Tibial artery (tissue), 4 donors: ENCODE data around the gene ETV7.

Experiments used
- DNase-seq, 2 donors: peaks; one replicate each; pipeline ENCODE4 v3.0.0-alpha.2; 2019
- H3K27ac ChIP-seq, 2 donors: fragments of 200-600 bp; sonication (generic) in 1 of 2; 1 replicate in 1 of 2; 2 replicates in 1 of 2; pipeline ENCODE4 v1.5.1; 2018 to 2019; ENCODE audit warnings: mild to moderate bottlenecking in 1 of 2
- H3K27me3 ChIP-seq, 2 donors: fragments of 200-600 bp; sonication (generic) in 1 of 2; one replicate each; pipeline versions ENCODE4 v1.5.1 to v1.6.0; 2016 to 2019
- H3K36me3 ChIP-seq, 3 donors: fragments of 200-600 bp; sonication (generic) in 2 of 3; one replicate each; pipeline ENCODE4 v1.5.1; 2016 to 2019; ENCODE audit warnings: mild to moderate bottlenecking in 2 of 3
- H3K4me1 ChIP-seq, 4 donors: fragments of 200-600 bp; sonication (generic) in 2 of 4; 1 replicate in 3 of 4; 2 replicates in 1 of 4; pipeline ENCODE4 v1.5.1; 2016 to 2019
- H3K4me3 ChIP-seq, 2 donors: fragments of 200-600 bp; sonication (generic) in 1 of 2; 1 replicate in 1 of 2; 2 replicates in 1 of 2; pipeline ENCODE4 v1.5.1; 2018 to 2019; ENCODE audit warnings: mild to moderate bottlenecking in 2 of 2
- H3K9me3 ChIP-seq, 3 donors: fragments of 200-600 bp; sonication (generic) in 1 of 3; one replicate each; pipeline ENCODE4 v1.5.1; 2016 to 2019
- intact Hi-C: fragments of 100-400 bp; cut with DNase I; formaldehyde crosslinking; loops from one replicate; pipeline ENCODE4 v1.15.0; 2023; ENCODE audit warnings: low total_unique reads
- TF ChIP-seq, protein P1 (sequence below), 2 experiments: fragments of 200-600 bp in 1 of 2; fragments of 450-650 bp in 1 of 2; IDR thresholded peaks; one replicate each; pipeline ENCODE4 v1.5.1; 2017 to 2019; ENCODE audit warnings: antibody characterized with exemption in 2 of 2, mild to moderate bottlenecking in 1 of 2, moderate library complexity in 1 of 2

ETV7 gene

DNA sequence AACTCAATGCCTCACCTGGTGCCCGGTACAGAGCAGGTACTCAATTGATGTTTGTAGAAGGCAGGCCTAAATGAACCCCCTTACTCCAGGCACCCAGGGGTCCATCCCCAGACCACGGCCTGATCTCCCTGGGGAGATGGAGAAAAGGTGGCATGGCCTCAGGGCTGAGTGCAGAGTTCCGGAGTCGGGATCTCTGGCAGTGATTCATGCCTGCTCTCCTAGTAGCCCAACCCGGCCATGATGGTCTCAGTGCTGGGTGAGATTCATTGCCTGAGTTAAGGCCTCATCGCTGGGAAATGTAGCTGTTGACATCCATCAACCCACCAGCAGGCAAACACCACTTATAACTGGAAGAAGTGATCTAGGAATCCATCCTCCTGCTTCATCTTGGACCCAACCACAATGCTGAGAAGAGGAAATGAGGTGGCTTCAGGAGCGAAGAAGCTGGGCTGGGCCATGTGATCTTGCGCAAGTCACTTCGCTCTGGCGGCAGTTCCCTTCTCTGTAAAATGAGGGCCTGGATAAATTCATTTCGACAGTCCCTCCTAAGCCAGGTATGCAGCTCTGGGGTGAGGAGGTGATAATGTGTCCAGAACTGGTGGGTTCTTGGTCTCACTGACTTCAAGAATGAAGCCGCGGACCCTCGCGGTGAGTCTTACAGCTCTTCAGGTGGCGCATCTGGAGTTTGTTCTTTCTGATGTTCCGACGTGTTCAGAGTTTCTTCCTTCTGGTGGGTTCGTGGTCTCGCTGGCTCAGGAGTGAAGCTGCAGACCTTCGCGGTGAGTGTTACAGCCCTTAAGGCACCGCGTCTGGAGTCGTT lies 24.7 kb downstream of the ETV7 start:
- no peak overlapping the region for H3K27ac ChIP-seq
- DNase-seq, result no peak
- TF ChIP-seq, protein P1, sequence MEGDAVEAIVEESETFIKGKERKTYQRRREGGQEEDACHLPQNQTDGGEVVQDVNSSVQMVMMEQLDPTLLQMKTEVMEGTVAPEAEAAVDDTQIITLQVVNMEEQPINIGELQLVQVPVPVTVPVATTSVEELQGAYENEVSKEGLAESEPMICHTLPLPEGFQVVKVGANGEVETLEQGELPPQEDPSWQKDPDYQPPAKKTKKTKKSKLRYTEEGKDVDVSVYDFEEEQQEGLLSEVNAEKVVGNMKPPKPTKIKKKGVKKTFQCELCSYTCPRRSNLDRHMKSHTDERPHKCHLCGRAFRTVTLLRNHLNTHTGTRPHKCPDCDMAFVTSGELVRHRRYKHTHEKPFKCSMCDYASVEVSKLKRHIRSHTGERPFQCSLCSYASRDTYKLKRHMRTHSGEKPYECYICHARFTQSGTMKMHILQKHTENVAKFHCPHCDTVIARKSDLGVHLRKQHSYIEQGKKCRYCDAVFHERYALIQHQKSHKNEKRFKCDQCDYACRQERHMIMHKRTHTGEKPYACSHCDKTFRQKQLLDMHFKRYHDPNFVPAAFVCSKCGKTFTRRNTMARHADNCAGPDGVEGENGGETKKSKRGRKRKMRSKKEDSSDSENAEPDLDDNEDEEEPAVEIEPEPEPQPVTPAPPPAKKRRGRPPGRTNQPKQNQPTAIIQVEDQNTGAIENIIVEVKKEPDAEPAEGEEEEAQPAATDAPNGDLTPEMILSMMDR (IDR thresholded peaks at IDR 0.05), result no peak
- no peak overlapping the region for H3K4me3 ChIP-seq
- H3K27me3 ChIP-seq, result peaks cover 0 to 3% of the 10 kb centered on the region in 2 donors
- H3K9me3 ChIP-seq, result no peaks in the 10 kb centered on the region
- peaks cover 0 to 31% (median 22%) of the 10 kb centered on the region in 4 donors for H3K4me1 ChIP-seq
- intact Hi-C loops, result loop anchor here (5.0 kb wide), 1 partner anchor 60 kb away; no protein-coding TSS in a partner anchor
- no peaks in the 10 kb centered on the region for H3K36me3 ChIP-seq

DNA sequence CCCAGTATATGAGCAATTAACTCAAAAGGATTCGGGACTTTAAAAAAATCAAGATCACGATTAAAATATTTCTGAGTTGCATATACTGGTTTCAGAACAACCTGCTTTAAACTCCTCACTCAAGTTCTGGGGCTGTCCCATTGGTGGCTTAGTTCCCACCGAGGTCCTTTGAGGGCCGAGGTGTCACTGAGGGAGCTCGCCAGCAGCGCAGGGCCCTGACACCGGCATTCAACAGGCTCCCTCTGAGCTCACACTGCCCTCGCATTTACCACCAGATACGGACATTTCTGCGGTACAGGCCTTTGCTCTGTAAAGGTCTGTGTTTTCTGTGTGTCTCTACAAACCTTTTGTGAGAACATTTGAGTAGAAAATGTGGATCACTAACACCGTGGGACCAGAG lies 26.4 kb downstream of the ETV7 start:
- TF ChIP-seq, protein P1 (IDR thresholded peaks at IDR 0.05), result no peak
- Histone ChIP-seq H3K27me3 (peaks cover 0 to 3% of the 10 kb centered on the region in 2 donors), H3K36me3 (no peaks in the 10 kb centered on the region), H3K27ac (no peak overlapping the region), H3K4me3 (no peak overlapping the region), H3K9me3 (no peaks in the 10 kb centered on the region), H3K4me1 (peaks cover 0 to 31% (median 22%) of the 10 kb centered on the region in 4 donors)
- no peak for DNase-seq
- intact Hi-C loops, result loop anchor here (2.0 to 5.0 kb wide), 2 partner anchors 20 to 59 kb away; no protein-coding TSS in a partner anchor

DNA sequence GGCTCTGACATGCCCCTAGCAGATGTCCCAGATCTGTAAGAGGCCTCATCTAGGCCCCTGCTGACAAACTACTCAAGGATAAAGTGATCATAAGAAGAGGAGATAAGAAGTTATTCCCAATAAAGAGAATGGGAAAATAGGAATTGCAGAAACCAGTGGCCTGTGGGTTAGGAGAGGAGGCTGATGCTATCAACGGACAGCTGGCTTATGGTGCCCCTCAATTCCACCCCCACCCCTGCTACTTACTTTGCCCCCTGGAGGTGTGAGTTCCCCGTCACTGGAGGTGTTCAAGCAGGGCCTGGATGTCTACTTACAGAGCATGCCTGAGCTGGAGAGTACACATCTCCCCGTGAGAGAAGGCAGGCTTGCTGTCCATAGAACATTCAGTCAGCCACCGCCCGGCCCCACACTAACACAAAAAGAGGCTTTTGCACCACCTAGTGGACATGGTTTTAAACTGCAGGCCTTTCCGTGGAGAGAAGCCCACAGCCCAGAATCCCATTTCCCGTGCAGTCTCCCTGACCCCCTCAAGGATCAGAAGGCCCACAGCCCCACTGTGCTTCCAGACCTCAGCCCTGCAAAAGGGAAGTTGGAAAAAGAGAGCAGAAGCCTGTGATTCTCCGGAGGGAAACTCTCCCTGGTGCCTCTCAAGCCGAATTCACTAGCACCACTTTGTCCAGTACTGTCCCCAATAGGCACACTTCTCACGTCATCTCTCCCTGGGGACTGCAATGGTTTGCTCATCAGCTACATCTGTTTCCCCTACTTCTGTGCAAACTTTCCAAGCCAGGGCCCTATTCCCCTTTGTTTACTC lies 27.0 kb downstream of the ETV7 start:
- Histone ChIP-seq H3K4me3 (no peak overlapping the region), H3K36me3 (no peaks in the 10 kb centered on the region), H3K27me3 (peaks cover 0 to 3% of the 10 kb centered on the region in 2 donors), H3K9me3 (no peaks in the 10 kb centered on the region), H3K4me1 (peaks cover 0 to 31% (median 22%) of the 10 kb centered on the region in 4 donors), H3K27ac (peak overlapping the region; percentile 22 to 33)
- DNase-seq, result peak; percentile 83 to 89
- TF ChIP-seq, protein P1 (IDR thresholded peaks at IDR 0.05), result peak; percentile 80 to 93
- intact Hi-C loops, result loop anchor here (2.0 to 5.0 kb wide), 2 partner anchors 20 to 58 kb away; no protein-coding TSS in a partner anchor

DNA sequence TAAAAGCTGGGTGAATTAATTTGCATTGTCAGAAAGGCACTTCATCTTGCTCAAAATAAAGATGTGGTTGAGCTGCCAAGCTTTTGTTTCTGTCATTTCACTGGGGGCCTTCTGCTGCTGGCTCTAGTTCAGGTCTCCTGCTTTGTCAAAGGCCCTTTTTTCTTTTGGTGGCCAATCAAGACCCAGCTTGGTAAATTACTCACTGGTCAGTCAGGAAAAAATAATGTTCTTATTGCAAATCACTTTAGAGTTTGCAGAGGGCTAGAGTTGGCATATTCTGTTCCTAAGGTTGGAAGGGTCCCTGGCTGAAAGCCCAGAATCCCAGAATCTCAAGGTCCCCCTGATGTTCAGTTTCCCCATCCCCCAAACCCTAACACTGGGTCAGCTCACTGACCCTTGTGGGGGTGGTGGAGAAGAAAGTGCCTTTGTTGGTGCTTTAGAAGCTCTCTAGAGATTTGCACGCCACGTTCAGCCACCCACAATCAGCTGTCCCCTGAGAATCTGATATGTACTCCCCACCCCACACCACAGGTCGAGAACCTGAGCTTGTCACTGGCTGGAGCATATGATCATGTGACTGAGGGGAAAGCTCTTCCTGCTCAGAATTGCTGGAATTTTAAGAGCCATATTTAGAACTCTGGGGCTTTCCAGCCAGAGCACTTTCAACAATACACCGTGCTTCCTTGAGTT lies 29.1 kb downstream of the ETV7 start:
- no peak for DNase-seq
- Histone ChIP-seq H3K36me3 (no peaks in the 10 kb centered on the region), H3K27ac (peak overlapping the region; percentile 46 to 53), H3K4me1 (peaks cover 0 to 31% (median 22%) of the 10 kb centered on the region in 4 donors), H3K4me3 (no peak overlapping the region), H3K27me3 (peaks cover 0 to 3% of the 10 kb centered on the region in 2 donors), H3K9me3 (no peaks in the 10 kb centered on the region)
- intact Hi-C loops, result loop anchor here (5.0 kb wide), 2 partner anchors 236 to 316 kb away; no protein-coding TSS in a partner anchor
- TF ChIP-seq, protein P1 (IDR thresholded peaks at IDR 0.05), result no peak

DNA sequence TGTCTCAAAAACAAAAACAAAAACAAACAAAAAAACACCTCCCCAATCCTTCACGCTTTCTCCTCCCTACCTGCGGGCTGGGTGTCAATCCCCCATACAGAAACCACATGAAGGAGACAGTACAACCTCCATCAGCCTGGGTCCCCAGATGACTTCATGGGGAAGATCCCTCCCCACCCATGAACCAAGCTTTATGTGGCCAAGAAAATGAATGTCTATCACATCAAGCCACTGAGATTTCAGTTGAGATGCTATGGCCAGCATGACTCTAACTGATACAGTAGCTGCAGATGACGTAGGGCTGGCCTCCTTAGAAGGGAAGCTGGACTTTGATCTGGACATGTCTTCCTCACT lies 29.6 kb downstream of the ETV7 start:
- H3K27me3 ChIP-seq, result peaks cover 0 to 1% of the 10 kb centered on the region in 2 donors
- no peak overlapping the region for H3K4me3 ChIP-seq
- H3K27ac ChIP-seq, result peak overlapping the region; percentile 46 to 53
- TF ChIP-seq, protein P1 (IDR thresholded peaks at IDR 0.05), result no peak
- no peaks in the 10 kb centered on the region for H3K36me3 ChIP-seq
- peaks cover 0 to 31% (median 22%) of the 10 kb centered on the region in 4 donors for H3K4me1 ChIP-seq
- intact Hi-C loops, result loop anchor here (5.0 kb wide), 2 partner anchors 236 to 316 kb away; no protein-coding TSS in a partner anchor
- DNase-seq, result no peak
- H3K9me3 ChIP-seq, result no peaks in the 10 kb centered on the region
